ENCODE results near the gene ALDH8A1. TPM values are rescaled to one million over a fixed set of nuclear protein-coding genes. Genes with fewer than 3 reads are reported as not detected.

Gene ALDH8A1
- total RNA-seq, 5 donors from 2014 or later (not counting 1 experiment from before 2014, with no cell fraction given) = 1.8 to 3.6 (median 2.1) TPM

DNA sequence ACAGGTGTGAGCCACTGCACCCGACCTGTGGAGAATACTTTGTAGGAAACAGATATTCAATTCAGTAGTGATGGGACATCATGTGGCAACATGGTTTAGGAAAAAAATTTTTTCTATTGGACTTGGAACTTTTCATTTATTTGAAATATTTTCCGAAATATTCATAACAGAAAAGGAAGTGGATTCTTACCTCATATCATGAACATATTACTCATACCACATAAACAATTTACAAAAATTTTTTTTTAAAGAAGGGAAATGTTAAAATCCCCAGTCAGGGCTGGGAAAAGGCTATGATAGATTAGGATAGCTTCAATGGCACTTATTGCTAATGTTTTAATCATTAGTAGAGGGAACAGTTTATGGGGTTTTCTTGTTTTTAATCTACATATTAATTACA is 6.8 kb upstream of the ALDH8A1 start:
- CTCF ChIA-PET = no interaction called here
- H3K27me3 ChIP-seq (replicated peaks in 1 of 2; ENCODE audit: control insufficient read depth in 2 of 2, extremely low read depth in 1 of 2, insufficient read depth in 2 of 2, low read length in 1 of 2) = no peaks in the 10 kb centered on the region
- H3K9me3 ChIP-seq = no peaks in the 10 kb centered on the region
- no peak overlapping the region for H3K27ac Mint-ChIP-seq
- H3K4me1 ChIP-seq (ENCODE audit: control insufficient read depth in 1 of 2, extremely low read depth in 1 of 2, insufficient read depth in 2 of 2, low read length in 2 of 2) = no peaks in the 10 kb centered on the region
- peaks cover 3 to 14% (median 4%) of the 10 kb centered on the region in 3 donors for H3K9me3 Mint-ChIP-seq
- H3K36me3 ChIP-seq (ENCODE audit: control insufficient read depth in 2 of 2, extremely low read depth in 1 of 2, insufficient read depth in 1 of 2, low read length in 1 of 2) = peaks cover 0 to 2% of the 10 kb centered on the region in 2 donors
- H3K27me3 Mint-ChIP-seq = no peaks in the 10 kb centered on the region
- ATAC-seq (replicated peaks in 1 of 4) (no peak), DNase-seq (no peak)
- no peak overlapping the region for H3K27ac ChIP-seq (ENCODE audit: low read length)
- POLR2A ChIA-PET = no interaction called here
- H3K4me3 ChIP-seq (ENCODE audit: control insufficient read depth in 1 of 2, extremely low read depth in 1 of 2, low read length in 1 of 2) = no peak overlapping the region
- H3K4me3 Mint-ChIP-seq = no peak overlapping the region
- WGBS (ENCODE audit: insufficient coverage) = no CpG with 5 or more reads among the region's 2 CpGs
- H3K36me3 Mint-ChIP-seq = peaks cover 32% of the 10 kb centered on the region
- no peaks in the 10 kb centered on the region for H3K4me1 Mint-ChIP-seq

DNA sequence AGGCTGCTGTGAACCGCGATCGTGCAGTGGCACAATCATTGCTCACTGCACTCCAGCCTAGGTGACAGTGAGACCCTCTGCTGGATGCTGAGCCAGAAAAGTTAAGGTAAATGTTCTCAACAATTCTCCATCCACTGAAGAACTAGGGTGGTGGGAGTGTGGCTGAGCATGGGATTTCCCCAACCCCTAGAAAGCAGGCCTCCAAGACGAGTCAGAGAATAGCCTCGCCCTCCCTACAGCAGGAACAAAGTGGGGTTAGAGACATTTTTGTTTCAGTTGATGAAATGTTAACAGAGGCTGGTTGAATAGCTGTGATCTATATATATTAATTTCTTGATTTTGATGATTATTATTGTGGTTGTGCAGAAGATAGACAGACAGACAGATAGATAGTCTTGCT is 6.1 kb upstream of the ALDH8A1 start:
- ChIA-PET CTCF (no interaction called here), POLR2A (no interaction called here)
- H3K4me3 ChIP-seq (ENCODE audit: control insufficient read depth in 1 of 2, extremely low read depth in 1 of 2, low read length in 1 of 2) = no peak overlapping the region
- Mint-ChIP-seq H3K27ac (no peak overlapping the region), H3K36me3 (peaks cover 25% of the 10 kb centered on the region), H3K4me3 (no peak overlapping the region), H3K9me3 (peaks cover 0 to 7% (median 0%) of the 10 kb centered on the region in 3 donors), H3K27me3 (no peaks in the 10 kb centered on the region), H3K4me1 (no peaks in the 10 kb centered on the region)
- no CpG with 5 or more reads among the region's 5 CpGs for WGBS (ENCODE audit: insufficient coverage)
- no peak overlapping the region for H3K27ac ChIP-seq (ENCODE audit: low read length)
- DNase-seq (no peak), ATAC-seq (replicated peaks in 1 of 4) (no peak)
- H3K27me3 ChIP-seq (replicated peaks in 1 of 2; ENCODE audit: control insufficient read depth in 2 of 2, extremely low read depth in 1 of 2, insufficient read depth in 2 of 2, low read length in 1 of 2) = no peaks in the 10 kb centered on the region
- H3K4me1 ChIP-seq (ENCODE audit: control insufficient read depth in 1 of 2, extremely low read depth in 1 of 2, insufficient read depth in 2 of 2, low read length in 2 of 2) = no peaks in the 10 kb centered on the region
- H3K36me3 ChIP-seq (ENCODE audit: control insufficient read depth in 2 of 2, extremely low read depth in 1 of 2, insufficient read depth in 1 of 2, low read length in 1 of 2) = no peaks in the 10 kb centered on the region
- H3K9me3 ChIP-seq = no peaks in the 10 kb centered on the region

DNA sequence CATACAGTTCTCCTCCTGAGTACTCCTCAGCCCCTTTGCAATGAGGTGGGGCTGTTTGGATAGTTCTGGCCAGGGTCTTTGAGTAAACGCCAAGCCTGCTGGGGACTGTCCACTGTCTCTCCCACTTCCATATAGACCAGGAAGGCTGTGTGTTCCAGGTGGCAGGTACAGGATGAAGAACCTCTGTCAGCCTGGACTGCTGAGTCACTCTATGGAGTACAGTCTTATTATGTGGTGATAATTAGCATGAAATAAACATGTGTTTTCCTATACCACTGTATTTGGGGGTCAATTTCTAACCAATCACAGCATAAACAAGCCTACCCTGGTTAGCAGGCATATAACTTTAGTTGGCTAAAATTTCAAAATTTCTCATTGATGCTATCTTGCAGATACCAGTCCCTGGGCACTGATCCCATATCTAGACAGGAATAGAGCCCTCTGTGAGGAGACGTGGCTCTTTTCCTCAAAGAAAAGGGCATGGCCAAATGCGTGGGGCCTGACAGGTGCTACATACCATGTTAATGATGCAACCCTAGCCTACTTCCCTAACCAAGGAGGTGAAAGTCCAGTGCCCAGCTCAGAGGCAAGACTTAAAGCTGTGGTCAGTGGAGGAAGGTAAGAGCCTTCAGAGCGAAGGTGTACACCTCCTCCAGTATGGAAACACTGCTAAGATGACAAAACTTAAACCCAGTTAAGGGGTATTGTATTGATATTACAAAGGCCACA is 4.5 kb upstream of the ALDH8A1 start:
- H3K4me3 Mint-ChIP-seq = no peak overlapping the region
- no peaks in the 10 kb centered on the region for H3K27me3 Mint-ChIP-seq
- H3K4me1 Mint-ChIP-seq = no peaks in the 10 kb centered on the region
- H3K36me3 ChIP-seq (ENCODE audit: control insufficient read depth in 2 of 2, extremely low read depth in 1 of 2, insufficient read depth in 1 of 2, low read length in 1 of 2) = no peaks in the 10 kb centered on the region
- no peak overlapping the region for H3K27ac ChIP-seq (ENCODE audit: low read length)
- ChIA-PET POLR2A (no interaction called here), CTCF (no interaction called here)
- H3K9me3 Mint-ChIP-seq = peaks cover 0 to 2% (median 0%) of the 10 kb centered on the region in 3 donors
- DNase-seq = no peak
- peaks cover 9% of the 10 kb centered on the region for H3K36me3 Mint-ChIP-seq
- no peaks in the 10 kb centered on the region for H3K9me3 ChIP-seq
- no peak overlapping the region for H3K4me3 ChIP-seq (ENCODE audit: control insufficient read depth in 1 of 2, extremely low read depth in 1 of 2, low read length in 1 of 2)
- no peaks in the 10 kb centered on the region for H3K4me1 ChIP-seq (ENCODE audit: control insufficient read depth in 1 of 2, extremely low read depth in 1 of 2, insufficient read depth in 2 of 2, low read length in 2 of 2)
- WGBS (ENCODE audit: insufficient coverage) = no CpG with 5 or more reads among the region's 4 CpGs
- H3K27me3 ChIP-seq (replicated peaks in 1 of 2; ENCODE audit: control insufficient read depth in 2 of 2, extremely low read depth in 1 of 2, insufficient read depth in 2 of 2, low read length in 1 of 2) = no peaks in the 10 kb centered on the region
- no peak for ATAC-seq (replicated peaks in 1 of 4)
- no peak overlapping the region for H3K27ac Mint-ChIP-seq

DNA sequence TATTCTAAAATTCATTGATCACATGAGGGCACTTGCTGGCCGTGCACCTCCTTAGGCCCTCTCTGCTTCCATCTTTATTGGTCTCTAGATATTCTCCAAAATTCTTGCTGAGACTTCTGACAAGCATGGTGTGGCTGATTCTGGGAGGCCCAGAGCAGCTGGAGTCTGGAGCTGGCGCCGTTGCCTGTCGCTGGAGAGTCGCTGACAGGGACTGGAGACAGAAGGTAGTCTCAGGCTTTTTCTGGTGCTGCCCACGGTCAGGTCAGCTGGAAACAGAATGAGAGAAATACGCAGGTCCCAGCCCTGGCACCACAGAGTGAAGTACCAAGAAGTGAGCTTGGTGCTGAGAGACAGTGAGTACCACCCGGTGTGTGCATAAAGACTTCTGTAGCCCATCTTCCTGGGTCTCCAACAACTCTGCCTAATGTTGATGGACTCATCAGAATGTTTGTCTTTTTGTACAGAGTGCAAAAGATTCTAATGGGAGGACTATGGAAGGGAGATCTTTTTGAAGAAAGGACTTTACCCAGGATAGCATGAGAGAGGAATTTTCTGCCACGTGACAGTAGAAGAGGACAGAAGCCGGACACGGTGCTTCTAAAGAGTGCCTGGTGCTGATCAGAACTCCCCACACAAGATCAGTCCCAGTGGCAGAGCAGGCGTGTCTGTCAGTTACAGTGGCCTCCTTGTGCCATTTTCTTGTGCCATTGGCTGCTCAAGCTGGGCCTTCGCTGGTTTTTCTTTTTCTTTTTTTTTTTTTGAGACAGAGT is 1.8 kb upstream of the ALDH8A1 start:
- ChIA-PET CTCF (no interaction called here), POLR2A (no interaction called here)
- 93% methylated on average over 8 of the region's 13 CpGs for WGBS (ENCODE audit: insufficient coverage)
- peaks cover 0 to 3% (median 0%) of the 10 kb centered on the region in 3 donors for H3K9me3 Mint-ChIP-seq
- H3K4me1 Mint-ChIP-seq = no peaks in the 10 kb centered on the region
- DNase-seq = no peak
- Histone ChIP-seq H3K9me3 (no peaks in the 10 kb centered on the region), H3K27ac (ENCODE audit: low read length) (no peak overlapping the region), H3K36me3 (ENCODE audit: control insufficient read depth in 2 of 2, extremely low read depth in 1 of 2, insufficient read depth in 1 of 2, low read length in 1 of 2) (no peaks in the 10 kb centered on the region), H3K27me3 (replicated peaks in 1 of 2; ENCODE audit: control insufficient read depth in 2 of 2, extremely low read depth in 1 of 2, insufficient read depth in 2 of 2, low read length in 1 of 2) (no peaks in the 10 kb centered on the region), H3K4me3 (ENCODE audit: control insufficient read depth in 1 of 2, extremely low read depth in 1 of 2, low read length in 1 of 2) (no peak overlapping the region), H3K4me1 (ENCODE audit: control insufficient read depth in 1 of 2, extremely low read depth in 1 of 2, insufficient read depth in 2 of 2, low read length in 2 of 2) (no peaks in the 10 kb centered on the region)
- no peaks in the 10 kb centered on the region for H3K36me3 Mint-ChIP-seq
- no peak overlapping the region for H3K4me3 Mint-ChIP-seq
- no peaks in the 10 kb centered on the region for H3K27me3 Mint-ChIP-seq
- ATAC-seq (replicated peaks in 1 of 4) = no peak
- no peak overlapping the region for H3K27ac Mint-ChIP-seq

DNA sequence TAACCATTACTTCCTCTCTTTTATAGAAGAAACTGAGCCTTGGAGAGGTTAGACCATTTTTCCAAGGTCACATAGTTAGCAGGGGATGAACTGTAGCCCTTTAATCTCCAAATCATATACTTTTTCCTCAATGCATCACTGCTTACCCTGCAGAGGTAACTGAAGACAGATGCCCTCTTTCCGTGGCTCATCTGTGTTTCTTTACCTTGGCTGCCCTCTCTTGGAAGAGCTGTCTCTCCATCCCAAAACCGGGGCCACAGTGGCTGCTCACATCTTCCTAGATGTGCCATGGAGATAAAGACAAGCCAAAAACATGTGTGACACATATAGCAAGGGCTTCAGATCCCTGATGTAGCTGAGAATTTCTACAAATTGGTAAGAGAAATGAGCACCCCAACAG is 581 bp upstream of the ALDH8A1 start:
- Histone ChIP-seq H3K4me3 (ENCODE audit: control insufficient read depth in 1 of 2, extremely low read depth in 1 of 2, low read length in 1 of 2) (no peak overlapping the region), H3K36me3 (ENCODE audit: control insufficient read depth in 2 of 2, extremely low read depth in 1 of 2, insufficient read depth in 1 of 2, low read length in 1 of 2) (no peaks in the 10 kb centered on the region), H3K27ac (ENCODE audit: low read length) (no peak overlapping the region), H3K4me1 (ENCODE audit: control insufficient read depth in 1 of 2, extremely low read depth in 1 of 2, insufficient read depth in 2 of 2, low read length in 2 of 2) (no peaks in the 10 kb centered on the region), H3K27me3 (replicated peaks in 1 of 2; ENCODE audit: control insufficient read depth in 2 of 2, extremely low read depth in 1 of 2, insufficient read depth in 2 of 2, low read length in 1 of 2) (no peaks in the 10 kb centered on the region), H3K9me3 (no peaks in the 10 kb centered on the region)
- ATAC-seq (replicated peaks in 1 of 4) = no peak
- DNase-seq = no peak
- H3K27ac Mint-ChIP-seq = no peak overlapping the region
- ChIA-PET CTCF (interaction anchor here in 1 of 2 donors (1.4 kb wide), 1 partner anchor 9 kb away, joined by 3 read pairs; no protein-coding TSS in a partner anchor), POLR2A (interaction anchor here in 1 of 2 donors (0.6 kb wide), 2 partner anchors 9 to 61 kb away, joined by 3 to 6 read pairs; no protein-coding TSS in a partner anchor)
- no peaks in the 10 kb centered on the region for H3K36me3 Mint-ChIP-seq
- H3K4me1 Mint-ChIP-seq = no peaks in the 10 kb centered on the region
- H3K4me3 Mint-ChIP-seq = no peak overlapping the region
- H3K27me3 Mint-ChIP-seq = no peaks in the 10 kb centered on the region
- H3K9me3 Mint-ChIP-seq = peaks cover 0 to 3% (median 0%) of the 10 kb centered on the region in 3 donors
- 83% methylated on average over 2 of the region's 2 CpGs for WGBS (ENCODE audit: insufficient coverage)

DNA sequence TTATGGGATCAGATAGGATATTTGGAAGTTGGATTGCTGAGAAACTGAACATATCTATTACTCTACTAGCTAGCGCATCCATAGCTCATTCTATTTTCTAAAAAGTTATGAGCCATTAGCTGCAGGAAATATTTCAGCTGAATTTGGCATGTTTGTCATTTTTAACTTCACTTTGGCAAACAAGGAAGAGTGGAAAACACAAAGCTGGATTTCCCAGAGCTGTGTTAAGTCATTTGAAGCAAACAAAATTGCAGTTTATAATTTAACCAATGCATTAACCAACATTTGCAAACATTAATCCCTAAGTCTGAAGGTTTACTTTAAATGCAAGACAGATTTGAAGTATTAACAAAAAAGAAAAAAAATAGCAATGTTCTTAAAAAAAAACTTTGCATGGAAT is 1.2 kb downstream of the ALDH8A1 start:
- H3K27ac ChIP-seq (ENCODE audit: low read length) = no peak overlapping the region

More for the DNA sequence above, 1.2 kb downstream of the ALDH8A1 start:
- Mint-ChIP-seq H3K27me3 (no peaks in the 10 kb centered on the region), H3K27ac (no peak overlapping the region), H3K36me3 (no peaks in the 10 kb centered on the region), H3K4me3 (no peak overlapping the region), H3K9me3 (peaks cover 0 to 3% (median 0%) of the 10 kb centered on the region in 3 donors), H3K4me1 (no peaks in the 10 kb centered on the region)
- Histone ChIP-seq H3K4me1 (ENCODE audit: control insufficient read depth in 1 of 2, extremely low read depth in 1 of 2, insufficient read depth in 2 of 2, low read length in 2 of 2) (no peaks in the 10 kb centered on the region), H3K9me3 (no peaks in the 10 kb centered on the region), H3K27me3 (replicated peaks in 1 of 2; ENCODE audit: control insufficient read depth in 2 of 2, extremely low read depth in 1 of 2, insufficient read depth in 2 of 2, low read length in 1 of 2) (no peaks in the 10 kb centered on the region), H3K36me3 (ENCODE audit: control insufficient read depth in 2 of 2, extremely low read depth in 1 of 2, insufficient read depth in 1 of 2, low read length in 1 of 2) (no peaks in the 10 kb centered on the region), H3K4me3 (ENCODE audit: control insufficient read depth in 1 of 2, extremely low read depth in 1 of 2, low read length in 1 of 2) (no peak overlapping the region)
- ATAC-seq (replicated peaks in 1 of 4) (no peak), DNase-seq (no peak)
- ChIA-PET POLR2A (no interaction called here), CTCF (interaction anchor here in 1 of 2 donors (1.7 kb wide), 1 partner anchor 8 kb away, joined by 6 read pairs; no protein-coding TSS in a partner anchor)
- no CpG with 5 or more reads among the region's 1 CpG for WGBS (ENCODE audit: insufficient coverage)

Data from T-cell (primary cell).